H4 (cell line): ENCODE measurements around the gene LRRC37A2. TPM values are rescaled to one million over a fixed set of nuclear protein-coding genes. Genes with fewer than 3 reads are reported as not detected.
"Not testable (repeated sequence)": the region's sequence is repeated elsewhere in the genome, so short reads cannot be mapped to it uniquely, and the experiment has no call there.

Experiments used
- DNase-seq: peaks from one replicate; pipeline ENCODE4 v3.0.0-alpha.2; 2015; ENCODE audit warnings: low spot score
- total RNA-seq: library from RNA; depleted of rRNA; stranded (reverse); fragments of >200 nt; shearing (Covaris generic); gene quantifications from 2 replicates; pipeline ENCODE4 v1.2.3, GENCODE V29; 2014; rRNA removed

Gene LRRC37A2
- total RNA-seq, 1 experiment from 2014 or later = 1.7 TPM

- DNase-seq = not testable (repeated sequence)
These were observed 86.2 kb downstream of the LRRC37A2 start for GRCh38 chr17:46598344-46598931.

- DNase-seq = not testable (repeated sequence)
These were observed 88.5 kb downstream of the LRRC37A2 start for GRCh38 chr17:46600767-46601166.

GRCh38 chr17:46603125-46603524, 90.9 kb downstream of the LRRC37A2 start:
- not testable (repeated sequence) for DNase-seq

Other genes starting within 250 kb of the LRRC37A2 start
- 0.33 and 1.0 TPM in 2 replicates for gene LRRC37A, start 217.3 kb upstream of the LRRC37A2 start, total RNA-seq
- 15.5 and 16.8 TPM in 2 replicates for gene ARL17B, start 150.7 kb upstream of the LRRC37A2 start, total RNA-seq
- 6.6 and 9.4 TPM in 2 replicates for gene ARL17A, start 67.2 kb downstream of the LRRC37A2 start, total RNA-seq
- 56.4 and 68.2 TPM in 2 replicates for gene NSF, start 78.2 kb downstream of the LRRC37A2 start, total RNA-seq